ENCODE results near the gene MPZ. TPM values are rescaled to one million over a fixed set of nuclear protein-coding genes. Genes with fewer than 3 reads are reported as not detected.

The MPZ gene
- total RNA-seq, 1 donor from 2014 or later: 2.3 TPM

Other genes starting within 250 kb of the MPZ start
- 0.19 and 0.25 TPM in 2 replicates for gene ARHGAP30, start 240.1 kb downstream of the MPZ start, total RNA-seq
- gene NECTIN4, start 220.4 kb downstream of the MPZ start, total RNA-seq: 1.6 and 1.9 TPM in 2 replicates
- gene KLHDC9, start 211.6 kb downstream of the MPZ start, total RNA-seq: 1.5 and 1.8 TPM in 2 replicates
- gene PFDN2, start 191.9 kb downstream of the MPZ start, total RNA-seq: 103 and 111 TPM in 2 replicates
- gene NIT1, start 191.9 kb downstream of the MPZ start, total RNA-seq: 25.6 and 25.9 TPM in 2 replicates
- 40.9 and 41.8 TPM in 2 replicates for gene DEDD, start 177.3 kb downstream of the MPZ start, total RNA-seq
- gene UFC1, start 156.0 kb downstream of the MPZ start, total RNA-seq: 87.5 and 91.0 TPM in 2 replicates
- 14.4 and 19.2 TPM in 2 replicates for gene USP21, start 150.5 kb downstream of the MPZ start, total RNA-seq
- gene PPOX, start 143.5 kb downstream of the MPZ start, total RNA-seq: 17.0 and 20.0 TPM in 2 replicates
- 39.6 and 40.4 TPM in 2 replicates for gene B4GALT3, start 132.5 kb downstream of the MPZ start, total RNA-seq
- gene ADAMTS4, start 110.9 kb downstream of the MPZ start, total RNA-seq: 2.7 and 5.1 TPM in 2 replicates
- gene NDUFS2, start 107.6 kb downstream of the MPZ start, total RNA-seq: 59.9 and 69.0 TPM in 2 replicates
- 0.68 and 0.91 TPM in 2 replicates for gene FCER1G, start 94.7 kb downstream of the MPZ start, total RNA-seq
- gene APOA2, start 86.3 kb downstream of the MPZ start, total RNA-seq: not detected in 2 replicates
- gene TOMM40L, start 83.9 kb downstream of the MPZ start, total RNA-seq: 12.0 and 12.3 TPM in 2 replicates
- gene NR1I3, start 71.8 kb downstream of the MPZ start, total RNA-seq: not detected in 2 replicates
- gene PCP4L1, start 51.2 kb downstream of the MPZ start, total RNA-seq: 0.26 TPM in 1 of 2 replicates, not detected in the other
- gene SDHC, start 4.4 kb upstream of the MPZ start, total RNA-seq: 176 and 181 TPM in 2 replicates
- not detected in 2 replicates for gene CFAP126, start 57.9 kb upstream of the MPZ start, total RNA-seq
- gene FCGR2A, start 195.5 kb upstream of the MPZ start, total RNA-seq: not detected in 2 replicates
- gene HSPA6, start 214.6 kb upstream of the MPZ start, total RNA-seq: 0.65 and 0.68 TPM in 2 replicates
- gene FCGR3A, start 239.8 kb upstream of the MPZ start, total RNA-seq: not detected in 2 replicates